ENCODE data around the gene NKAIN2. TPM values are rescaled to one million over a fixed set of nuclear protein-coding genes. Genes with fewer than 3 reads are reported as not detected.

The NKAIN2 gene
- total and polyA plus RNA-seq, 7 donors = under 0.01 to 4.4 (median 0.75) TPM; not detected in 1

DNA sequence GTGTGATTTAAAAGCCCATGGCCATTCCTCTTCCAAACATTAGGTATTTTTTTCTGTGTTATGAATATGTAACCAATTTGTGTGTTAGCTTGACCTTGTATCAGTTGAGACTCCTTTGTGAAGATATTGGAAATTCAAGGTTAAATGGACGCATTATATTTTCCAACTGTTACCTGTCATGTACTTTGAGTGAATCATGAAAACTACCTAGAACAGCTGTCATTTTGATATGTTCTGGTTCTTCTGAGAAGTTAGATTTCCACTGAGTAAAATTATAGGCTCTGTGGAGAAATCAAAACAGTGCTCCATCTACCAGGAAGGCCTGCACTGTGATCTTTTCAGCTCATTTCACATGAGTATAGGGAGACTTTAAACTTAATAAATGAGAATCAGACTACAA lies 470.0 kb downstream of the NKAIN2 start:
- Histone ChIP-seq H3K4me1 (no peaks in the 10 kb centered on the region), H3K9me3 (no peaks in the 10 kb centered on the region), H3K27ac (no peak overlapping the region), H3K36me3 (no peaks in the 10 kb centered on the region), H3K27me3 (no peaks in the 10 kb centered on the region), H3K4me3 (no peak overlapping the region)
- WGBS, 2 donors = 92 to 95% methylated on average over 1 of the region's 1 CpG
- TF ChIP-seq POLR2A (IDR thresholded peaks at IDR 0.05) (no peak), EP300 (IDR thresholded peaks at IDR 0.05) (no peak), POLR2AphosphoS5 (IDR thresholded peaks at IDR 0.05) (no peak)
- TF ChIP-seq, protein P1, sequence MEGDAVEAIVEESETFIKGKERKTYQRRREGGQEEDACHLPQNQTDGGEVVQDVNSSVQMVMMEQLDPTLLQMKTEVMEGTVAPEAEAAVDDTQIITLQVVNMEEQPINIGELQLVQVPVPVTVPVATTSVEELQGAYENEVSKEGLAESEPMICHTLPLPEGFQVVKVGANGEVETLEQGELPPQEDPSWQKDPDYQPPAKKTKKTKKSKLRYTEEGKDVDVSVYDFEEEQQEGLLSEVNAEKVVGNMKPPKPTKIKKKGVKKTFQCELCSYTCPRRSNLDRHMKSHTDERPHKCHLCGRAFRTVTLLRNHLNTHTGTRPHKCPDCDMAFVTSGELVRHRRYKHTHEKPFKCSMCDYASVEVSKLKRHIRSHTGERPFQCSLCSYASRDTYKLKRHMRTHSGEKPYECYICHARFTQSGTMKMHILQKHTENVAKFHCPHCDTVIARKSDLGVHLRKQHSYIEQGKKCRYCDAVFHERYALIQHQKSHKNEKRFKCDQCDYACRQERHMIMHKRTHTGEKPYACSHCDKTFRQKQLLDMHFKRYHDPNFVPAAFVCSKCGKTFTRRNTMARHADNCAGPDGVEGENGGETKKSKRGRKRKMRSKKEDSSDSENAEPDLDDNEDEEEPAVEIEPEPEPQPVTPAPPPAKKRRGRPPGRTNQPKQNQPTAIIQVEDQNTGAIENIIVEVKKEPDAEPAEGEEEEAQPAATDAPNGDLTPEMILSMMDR (IDR thresholded peaks at IDR 0.05) = no peak
- intact Hi-C loops (cut with DNase I) = no loop called here
- no peak for DNase-seq

DNA sequence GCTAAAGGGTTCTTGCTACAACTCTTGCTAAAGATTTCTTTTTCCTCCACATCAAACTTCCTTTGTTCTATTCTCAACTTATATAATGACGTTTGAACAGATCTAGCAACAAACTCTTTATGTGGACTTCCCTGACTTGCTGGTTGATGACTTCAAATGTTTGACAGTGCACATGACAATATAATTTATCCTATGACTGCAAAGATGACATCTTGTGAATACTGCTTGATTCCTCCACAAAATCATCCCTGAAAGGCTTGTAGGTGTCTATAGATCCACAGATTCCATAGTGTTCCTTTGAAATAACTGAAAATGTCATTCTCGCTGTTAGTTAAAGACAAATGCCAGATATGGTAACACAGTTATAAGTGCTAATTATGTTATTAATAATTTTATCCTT lies 478.9 kb downstream of the NKAIN2 start:
- no peak for DNase-seq
- 82 to 89% methylated on average over 2 of the region's 2 CpGs for WGBS, 2 donors
- Histone ChIP-seq H3K36me3 (no peaks in the 10 kb centered on the region), H3K4me1 (no peaks in the 10 kb centered on the region), H3K27ac (no peak overlapping the region), H3K27me3 (no peaks in the 10 kb centered on the region), H3K9me3 (no peaks in the 10 kb centered on the region), H3K4me3 (no peak overlapping the region)
- intact Hi-C loops (cut with DNase I) = no loop called here
- TF ChIP-seq, protein P1 (IDR thresholded peaks at IDR 0.05) = no peak
- TF ChIP-seq EP300 (IDR thresholded peaks at IDR 0.05) = no peak
- no peak for TF ChIP-seq POLR2AphosphoS5 (IDR thresholded peaks at IDR 0.05)
- no peak for TF ChIP-seq POLR2A (IDR thresholded peaks at IDR 0.05)

DNA sequence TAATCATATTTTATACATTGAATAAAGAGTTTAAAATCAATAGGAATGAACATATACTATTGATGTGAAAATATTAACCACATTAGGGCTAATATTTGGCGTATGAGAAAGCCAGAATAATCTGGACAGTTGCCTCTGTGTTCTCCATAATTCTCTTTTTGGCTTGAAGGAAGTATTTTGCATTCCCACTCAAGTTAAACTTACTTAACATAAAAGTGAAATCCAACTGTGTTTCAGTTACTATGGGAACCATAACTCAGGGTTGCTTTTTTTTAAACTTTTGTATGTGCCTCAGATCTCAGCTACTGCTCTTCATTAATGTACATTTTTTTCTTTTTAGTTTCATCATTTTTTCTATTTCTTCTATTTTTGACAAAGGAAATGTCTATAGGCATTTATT lies 479.8 kb downstream of the NKAIN2 start:
- no peaks in the 10 kb centered on the region for H3K36me3 ChIP-seq
- no peak for DNase-seq
- no peaks in the 10 kb centered on the region for H3K9me3 ChIP-seq
- H3K27me3 ChIP-seq = no peaks in the 10 kb centered on the region
- H3K4me3 ChIP-seq = no peak overlapping the region
- intact Hi-C loops (cut with DNase I) = no loop called here
- WGBS, 2 donors = 78 to 87% methylated on average over 1 of the region's 1 CpG
- TF ChIP-seq POLR2AphosphoS5 (IDR thresholded peaks at IDR 0.05) = no peak
- TF ChIP-seq EP300 (IDR thresholded peaks at IDR 0.05) = no peak
- no peak for TF ChIP-seq POLR2A (IDR thresholded peaks at IDR 0.05)
- TF ChIP-seq, protein P1 (IDR thresholded peaks at IDR 0.05) = no peak
- H3K4me1 ChIP-seq = no peaks in the 10 kb centered on the region
- no peak overlapping the region for H3K27ac ChIP-seq

DNA sequence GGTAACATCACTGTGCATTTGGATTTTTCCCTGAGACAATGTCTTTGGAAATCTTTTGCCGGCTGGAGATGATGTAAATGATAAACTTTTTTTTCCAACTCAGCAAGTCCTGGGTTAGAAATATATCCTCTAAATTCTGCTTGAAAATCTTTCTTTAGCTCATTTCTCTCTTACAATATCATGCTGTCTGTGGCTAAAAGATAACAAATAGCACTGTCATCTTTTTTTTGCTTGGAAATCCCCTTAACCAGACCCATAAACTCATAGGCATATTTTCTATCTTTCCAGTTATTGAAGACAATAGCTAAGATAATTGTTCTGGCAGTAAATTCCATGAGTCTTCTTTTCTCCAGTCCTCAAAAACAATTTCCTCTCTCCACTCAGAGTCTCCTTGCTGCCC lies 481.5 kb downstream of the NKAIN2 start:
- DNase-seq = no peak
- Histone ChIP-seq H3K36me3 (no peaks in the 10 kb centered on the region), H3K27ac (no peak overlapping the region), H3K9me3 (no peaks in the 10 kb centered on the region), H3K27me3 (no peaks in the 10 kb centered on the region), H3K4me3 (no peak overlapping the region), H3K4me1 (no peaks in the 10 kb centered on the region)
- TF ChIP-seq, protein P1 (IDR thresholded peaks at IDR 0.05) = no peak
- no peak for TF ChIP-seq POLR2A (IDR thresholded peaks at IDR 0.05)
- no peak for TF ChIP-seq POLR2AphosphoS5 (IDR thresholded peaks at IDR 0.05)
- TF ChIP-seq EP300 (IDR thresholded peaks at IDR 0.05) = no peak
- intact Hi-C loops (cut with DNase I) = no loop called here
- 91 to 97% methylated on average over 1 of the region's 1 CpG for WGBS, 2 donors

DNA sequence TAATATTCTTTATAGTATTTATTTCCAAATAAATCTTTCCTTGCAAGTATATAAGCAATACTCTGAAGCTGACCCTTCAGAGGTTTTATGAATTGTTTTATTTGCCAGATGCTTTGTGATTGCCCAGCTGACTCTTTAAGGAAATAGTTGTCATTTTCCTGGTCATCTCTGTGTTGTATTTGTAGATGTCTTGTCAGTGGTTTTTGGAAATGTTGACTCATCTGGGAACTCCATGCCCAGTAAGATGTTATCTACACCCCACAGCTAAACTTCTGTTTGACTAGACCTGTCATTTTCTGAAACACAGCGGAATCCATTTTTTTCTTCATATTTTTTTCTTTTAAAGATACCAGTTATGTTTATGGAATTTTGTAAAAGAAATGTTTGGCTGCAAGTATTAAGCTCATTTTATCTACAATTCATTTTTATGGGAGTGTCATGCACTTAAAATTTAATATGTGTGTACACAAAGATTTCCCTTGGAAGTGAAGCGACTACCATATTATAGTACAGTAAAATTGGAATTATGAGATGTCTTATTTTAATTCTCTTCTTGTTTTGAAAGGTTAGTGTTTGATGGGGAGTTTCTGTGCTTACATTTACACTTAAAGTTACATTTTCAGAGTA lies 491.0 kb downstream of the NKAIN2 start:
- Histone ChIP-seq H3K4me1 (no peaks in the 10 kb centered on the region), H3K27me3 (no peaks in the 10 kb centered on the region), H3K36me3 (no peaks in the 10 kb centered on the region), H3K9me3 (no peaks in the 10 kb centered on the region), H3K4me3 (no peak overlapping the region), H3K27ac (no peak overlapping the region)
- no peak for DNase-seq
- TF ChIP-seq POLR2AphosphoS5 (IDR thresholded peaks at IDR 0.05) (no peak), EP300 (IDR thresholded peaks at IDR 0.05) (no peak), POLR2A (IDR thresholded peaks at IDR 0.05) (no peak)
- TF ChIP-seq, protein P1 (IDR thresholded peaks at IDR 0.05) = no peak
- 53 to 83% methylated on average over 2 of the region's 2 CpGs for WGBS, 2 donors
- intact Hi-C loops (cut with DNase I) = no loop called here

Measured in sigmoid colon (tissue), 7 donors.